ENCODE results near the gene ADAM12. TPM values are rescaled to one million over a fixed set of nuclear protein-coding genes. Genes with fewer than 3 reads are reported as not detected.

The ADAM12 gene
- total RNA-seq, 2 experiments from 2014 or later: 1.2 to 1.5 TPM

GRCh38 chr10:126094537-126094936 is 293.7 kb downstream of the ADAM12 start:
- ChIA-PET POLR2A (no interaction called here), CTCF (no interaction called here)
- ATAC-seq (ENCODE audit: poor library complexity) (no peak), DNase-seq (no peak)
- no peak overlapping the region for H3K27ac Mint-ChIP-seq
- peaks cover 5% of the 10 kb centered on the region for H3K27me3 Mint-ChIP-seq
- H3K27me3 ChIP-seq (ENCODE audit: control insufficient read depth in 1 of 2, insufficient read depth in 2 of 2, low read length in 2 of 2): no peaks in the 10 kb centered on the region
- no peak for TF ChIP-seq CTCF (IDR thresholded peaks at IDR 0.05)
- H3K36me3 Mint-ChIP-seq (ENCODE audit: low read depth): no peaks in the 10 kb centered on the region
- no peaks in the 10 kb centered on the region for H3K9me3 Mint-ChIP-seq
- no peak overlapping the region for H3K27ac ChIP-seq (ENCODE audit: low read depth in 1 of 2, low read length in 2 of 2)
- no peaks in the 10 kb centered on the region for H3K36me3 ChIP-seq (ENCODE audit: insufficient read depth, low read length)
- H3K4me3 ChIP-seq (ENCODE audit: low read length): no peak overlapping the region
- no peaks in the 10 kb centered on the region for H3K4me1 Mint-ChIP-seq (ENCODE audit: low read depth)
- no peak overlapping the region for H3K4me3 Mint-ChIP-seq
- intact Hi-C loops (cut with DNase I, micrococcal nuclease): no loop called here
- H3K9me3 ChIP-seq (ENCODE audit: control insufficient read depth in 1 of 2, insufficient read depth in 1 of 2, low read length in 2 of 2): no peaks in the 10 kb centered on the region
- no peaks in the 10 kb centered on the region for H3K4me1 ChIP-seq (ENCODE audit: insufficient read depth, low read length)

- no peak overlapping the region for H3K27ac ChIP-seq (ENCODE audit: low read depth in 1 of 2, low read length in 2 of 2)
- H3K4me1 Mint-ChIP-seq (ENCODE audit: low read depth): no peaks in the 10 kb centered on the region
Measured at GRCh38 chr10:126092366-126093215, 295.7 kb downstream of the ADAM12 start.

GRCh38 chr10:126090911-126091728 is 297.2 kb downstream of the ADAM12 start:
- DNase-seq (no peak), ATAC-seq (ENCODE audit: poor library complexity) (no peak)
- Mint-ChIP-seq H3K4me3 (no peak overlapping the region), H3K27ac (no peak overlapping the region), H3K4me1 (ENCODE audit: low read depth) (no peaks in the 10 kb centered on the region), H3K9me3 (no peaks in the 10 kb centered on the region), H3K36me3 (ENCODE audit: low read depth) (no peaks in the 10 kb centered on the region), H3K27me3 (peaks cover 5% of the 10 kb centered on the region)
- Histone ChIP-seq H3K9me3 (ENCODE audit: control insufficient read depth in 1 of 2, insufficient read depth in 1 of 2, low read length in 2 of 2) (no peaks in the 10 kb centered on the region), H3K36me3 (ENCODE audit: insufficient read depth, low read length) (no peaks in the 10 kb centered on the region), H3K4me1 (ENCODE audit: insufficient read depth, low read length) (no peaks in the 10 kb centered on the region), H3K27me3 (ENCODE audit: control insufficient read depth in 1 of 2, insufficient read depth in 2 of 2, low read length in 2 of 2) (no peaks in the 10 kb centered on the region), H3K4me3 (ENCODE audit: low read length) (no peak overlapping the region), H3K27ac (ENCODE audit: low read depth in 1 of 2, low read length in 2 of 2) (no peak overlapping the region)
- POLR2A ChIA-PET: no interaction called here
- CTCF ChIA-PET: no interaction called here
- intact Hi-C loops (cut with DNase I, micrococcal nuclease): no loop called here
- TF ChIP-seq CTCF (IDR thresholded peaks at IDR 0.05): no peak

More at GRCh38 chr10:126092366-126093215, 295.7 kb downstream of the ADAM12 start:
- Mint-ChIP-seq H3K4me3 (no peak overlapping the region), H3K36me3 (ENCODE audit: low read depth) (no peaks in the 10 kb centered on the region), H3K27ac (no peak overlapping the region), H3K9me3 (no peaks in the 10 kb centered on the region), H3K27me3 (peaks cover 5% of the 10 kb centered on the region)
- no peak overlapping the region for H3K4me3 ChIP-seq (ENCODE audit: low read length)
- ATAC-seq (ENCODE audit: poor library complexity) (no peak), DNase-seq (no peak)
- no peak for TF ChIP-seq CTCF (IDR thresholded peaks at IDR 0.05)
- intact Hi-C loops (cut with DNase I, micrococcal nuclease): no loop called here
- ChIA-PET POLR2A (no interaction called here), CTCF (no interaction called here)
- no peaks in the 10 kb centered on the region for H3K9me3 ChIP-seq (ENCODE audit: control insufficient read depth in 1 of 2, insufficient read depth in 1 of 2, low read length in 2 of 2)
- H3K4me1 ChIP-seq (ENCODE audit: insufficient read depth, low read length): no peaks in the 10 kb centered on the region
- no peaks in the 10 kb centered on the region for H3K27me3 ChIP-seq (ENCODE audit: control insufficient read depth in 1 of 2, insufficient read depth in 2 of 2, low read length in 2 of 2)
- H3K36me3 ChIP-seq (ENCODE audit: insufficient read depth, low read length): no peaks in the 10 kb centered on the region

Data from CD4-positive, alpha-beta T cell (primary cell).